A549 (cell line): ENCODE measurements around the gene CDK16. TPM values are rescaled to one million over a fixed set of nuclear protein-coding genes. Genes with fewer than 3 reads are reported as not detected.

Experiments
- ATAC-seq, 2 experiments: fragments of 200-7000 bp in 1 of 2; fragments of >200 bp in 1 of 2; cut with Nextera tagmentation in 1 of 2; cut with Tn5 transposase in 1 of 2; 3 replicates each; pipeline versions ENCODE4 v1.8.0 to v1.9.1; 2018 to 2020; ENCODE audit warnings: mild to moderate bottlenecking in 1 of 2, moderate library complexity in 1 of 2
- CTCF ChIA-PET: fragments of 300-600 bp; sonication (Branson Sonifier 250); formaldehyde crosslinking; extraction: SDS; loops from one replicate; lab custom pipeline; 2021; ENCODE audit warnings: antibody characterized with exemption, inconsistent platforms; lab: Yijun Ruan, JAX
- POLR2A ChIA-PET: fragments of 350-600 bp; formaldehyde crosslinking; extraction: SDS; loops from one replicate; lab custom pipeline; 2021; ENCODE audit warnings: antibody characterized with exemption, inconsistent platforms; lab: Yijun Ruan, JAX
- DNase-seq, 2 experiments: peaks; one replicate each; pipeline versions ENCODE4 v3.0.0 to v3.0.0-alpha.2; 2011 to 2016; ENCODE audit warnings: low read depth in 1 of 2, low spot score in 1 of 2
- FAIRE-seq: peaks from 2 replicates; lab custom pipeline; 2011; peaks lifted over from hg19 to GRCh38; lab: Jason Lieb, UNC
- H3K27ac ChIP-seq, 2 experiments: fragments of >200 bp; sonication (Bioruptor Twin); formaldehyde crosslinking; 3 replicates each; pipeline ENCODE4 v1.5.1; 2016 to 2017
- H3K4me1 ChIP-seq: fragments of >200 bp; sonication (Bioruptor Twin); formaldehyde crosslinking; 3 replicates; pipeline ENCODE4 v1.6.1; 2016
- H3K4me2 ChIP-seq: fragments of >200 bp; sonication (Bioruptor Twin); formaldehyde crosslinking; 3 replicates; pipeline ENCODE4 v1.6.1; 2016
- H3K4me3 ChIP-seq: fragments of >200 bp; sonication (Bioruptor Twin); formaldehyde crosslinking; 3 replicates; pipeline ENCODE4 v1.5.1; 2016
- H3K9me3 ChIP-seq: fragments of >200 bp; sonication (Bioruptor Twin); formaldehyde crosslinking; 3 replicates; pipeline ENCODE4 v1.6.1; 2016
- CHD2 ChIP-seq: fragments of 150-350 bp; IDR thresholded peaks from 2 replicates; pipeline ENCODE4 v1.6.1; 2014; ENCODE audit warnings: low read length; ENCODE audit not compliant: partially characterized antibody
- EP300 ChIP-seq, 2 experiments: fragments of >200 bp; sonication (Bioruptor Twin); formaldehyde crosslinking; IDR thresholded peaks; 2 replicates in 1 of 2; 3 replicates in 1 of 2; pipeline ENCODE4 v1.6.1; 2016 to 2017
- ESRRA ChIP-seq: fragments of 150-350 bp; IDR thresholded peaks from 2 replicates; pipeline ENCODE4 v1.6.1; 2014; ENCODE audit warnings: mild to moderate bottlenecking, low read length, borderline replicate concordance
- FOSL2 ChIP-seq, 2 experiments: fragments of 450-650 bp in 1 of 2; fragments of >200 bp in 1 of 2; sonication (Bioruptor Twin) in 1 of 2; formaldehyde crosslinking; IDR thresholded peaks; 2 replicates each; pipeline versions ENCODE4 v1.5.0 to v1.6.1; 2016 to 2020; ENCODE audit warnings: mild to moderate bottlenecking in 1 of 2, moderate library complexity in 1 of 2
- HDAC2 ChIP-seq: fragments of 200-600 bp; sonication (generic); IDR thresholded peaks from 2 replicates; pipeline ENCODE4 v1.6.1; 2016
- HEYL ChIP-seq: fragments of 250-450 bp; sonication (Bioruptor Pico); IDR thresholded peaks from 2 replicates; pipeline ENCODE4 v1.8.0; 2021; ENCODE audit warnings: mild to moderate bottlenecking, moderate library complexity
- KDM1A ChIP-seq: fragments of 200-600 bp; sonication (generic); IDR thresholded peaks from 2 replicates; pipeline ENCODE4 v1.6.1; 2016; ENCODE audit warnings: low read depth, mild to moderate bottlenecking
- KDM5A ChIP-seq: fragments of 200-600 bp; sonication (generic); IDR thresholded peaks from 2 replicates; pipeline ENCODE4 v1.6.1; 2016; ENCODE audit warnings: antibody characterized with exemption, mild to moderate bottlenecking
- MAX ChIP-seq: IDR thresholded peaks from 2 replicates; pipeline ENCODE4 v1.6.1; 2012
- MAZ ChIP-seq: fragments of 150-350 bp; IDR thresholded peaks from 2 replicates; pipeline ENCODE4 v1.6.1; 2014; ENCODE audit warnings: antibody characterized with exemption, low read depth, low read length, borderline replicate concordance
- NFE2L2 ChIP-seq: fragments of 150-350 bp; conservative IDR thresholded peaks from 2 replicates; pipeline ENCODE4 v1.6.1; 2014; ENCODE audit warnings: low read length
- NR3C1 ChIP-seq: fragments of >200 bp; sonication (Bioruptor Twin); formaldehyde crosslinking; IDR thresholded peaks from 3 replicates; pipeline ENCODE4 v1.6.1; 2017
- POLR2AphosphoS2 ChIP-seq: conservative IDR thresholded peaks from 2 replicates; pipeline ENCODE4 v1.6.1; 2012; ENCODE audit warnings: low read length, improper control_type of control experiment, inconsistent platforms
- RAD21 ChIP-seq, 2 experiments: fragments of >200 bp in 1 of 2; sonication (Bioruptor Twin) in 1 of 2; formaldehyde crosslinking in 1 of 2; IDR thresholded peaks in 1 of 2; conservative IDR thresholded peaks in 1 of 2; 2 replicates in 1 of 2; 3 replicates in 1 of 2; pipeline ENCODE4 v1.6.1; 2012 to 2018; ENCODE audit warnings: inconsistent platforms in 1 of 2
- ZSCAN20 ChIP-seq: fragments of 250-450 bp; sonication (Bioruptor Pico); IDR thresholded peaks from 2 replicates; pipeline ENCODE4 v1.8.0; 2022; ENCODE audit warnings: mild to moderate bottlenecking, moderate library complexity
- WGBS: methylation state at CpG from one replicate; pipeline ENCODE4 v1.1.6; 2017; ENCODE audit errors: missing lambda C conversion rate; 5-methylcytosine and 5-hydroxymethylcytosine counted together
- polyA plus RNA-seq, 4 experiments: library from polyadenylated mRNA; depleted of rRNA in 3 of 4; stranded (reverse); fragments of >200 nt; fragmentation: RNase III in 1 of 4; extraction: RNeasy Plus Mini Kit Qiagen cat#74134 plus additional on column Dnase treatment in 1 of 4; gene quantifications; 2 replicates in 3 of 4; 3 replicates in 1 of 4; pipeline ENCODE4 v1.2.3, GENCODE V29; 2011 to 2017
- TF ChIP-seq, protein P1 (sequence below): fragments of 200-600 bp; sonication (generic); IDR thresholded peaks from 2 replicates; pipeline ENCODE4 v1.6.1; 2016; ENCODE audit warnings: antibody characterized with exemption, mild to moderate bottlenecking, moderate library complexity
- TF ChIP-seq, protein P2 (sequence below): fragments of 250-450 bp; sonication (Bioruptor Pico); IDR thresholded peaks from 2 replicates; pipeline ENCODE4 v1.5.0; 2021; ENCODE audit warnings: mild to moderate bottlenecking, moderate library complexity, borderline replicate concordance
- TF ChIP-seq, protein P3 (sequence below): fragments of >200 bp; sonication (Bioruptor Twin); formaldehyde crosslinking; IDR thresholded peaks from 2 replicates; pipeline ENCODE4 v1.6.1; 2016
- TF ChIP-seq, protein P4 (sequence below): IDR thresholded peaks from 2 replicates; pipeline ENCODE4 v1.6.1; 2012; ENCODE audit warnings: low read depth, borderline replicate concordance
- TF ChIP-seq, protein P5 (sequence below): fragments of 450-650 bp; IDR thresholded peaks from 2 replicates; pipeline ENCODE4 v1.6.1; 2014; ENCODE audit warnings: antibody characterized with exemption

Gene CDK16
- polyA plus RNA-seq, 2 of the 4 experiments (the other 2 are of a cell fraction), result 105 to 111 TPM

DNA sequence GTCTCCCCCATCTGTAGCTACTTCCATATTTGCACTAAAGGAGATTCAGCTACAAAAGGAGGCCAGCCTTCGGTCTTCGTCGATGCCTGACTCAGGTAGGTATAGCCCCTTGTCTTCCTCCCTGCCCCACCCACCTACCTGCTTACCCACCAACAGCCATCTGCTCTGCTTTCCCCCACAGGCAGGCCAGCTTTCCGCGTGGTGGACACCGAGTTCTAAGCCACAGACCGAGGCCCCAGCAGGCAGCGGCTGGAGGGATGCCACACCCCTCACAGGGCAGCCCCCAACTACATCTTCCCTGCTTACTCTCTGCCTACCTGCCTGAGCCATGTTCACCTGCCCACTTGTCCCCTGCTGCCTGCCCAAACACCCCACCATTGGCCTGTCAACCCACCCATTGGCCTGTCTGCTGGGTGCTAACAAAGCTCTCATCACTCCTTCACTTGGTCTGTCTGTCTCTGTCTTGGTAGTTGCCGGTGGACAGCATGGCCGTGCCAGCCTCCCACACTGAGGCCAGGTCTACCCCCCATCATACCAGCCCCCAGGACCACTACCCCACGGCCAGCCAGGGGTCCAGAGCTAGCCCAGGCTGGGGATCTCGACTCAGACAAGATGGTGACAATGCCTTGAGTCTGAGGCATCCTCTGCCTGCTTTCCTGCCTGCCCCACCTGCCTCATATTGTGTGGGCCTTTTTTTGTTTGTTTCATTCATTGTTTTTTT, 10.2 kb downstream of the CDK16 start:
- TF ChIP-seq ZSCAN20 (CRISPR knock-in tag) (no peak), KDM5A (no peak), MAZ (no peak), ESRRA (no peak), MAX (no peak), NR3C1 (no peak), RAD21 (conservative IDR thresholded peaks at IDR 0.05 in 1 of 2, IDR thresholded peaks at IDR 0.05 in 1 of 2) (no peak), EP300 (IDR thresholded peaks at IDR 0.05) (no peak), NFE2L2 (no peak), KDM1A (no peak), HDAC2 (no peak)
- TF ChIP-seq, protein P1, sequence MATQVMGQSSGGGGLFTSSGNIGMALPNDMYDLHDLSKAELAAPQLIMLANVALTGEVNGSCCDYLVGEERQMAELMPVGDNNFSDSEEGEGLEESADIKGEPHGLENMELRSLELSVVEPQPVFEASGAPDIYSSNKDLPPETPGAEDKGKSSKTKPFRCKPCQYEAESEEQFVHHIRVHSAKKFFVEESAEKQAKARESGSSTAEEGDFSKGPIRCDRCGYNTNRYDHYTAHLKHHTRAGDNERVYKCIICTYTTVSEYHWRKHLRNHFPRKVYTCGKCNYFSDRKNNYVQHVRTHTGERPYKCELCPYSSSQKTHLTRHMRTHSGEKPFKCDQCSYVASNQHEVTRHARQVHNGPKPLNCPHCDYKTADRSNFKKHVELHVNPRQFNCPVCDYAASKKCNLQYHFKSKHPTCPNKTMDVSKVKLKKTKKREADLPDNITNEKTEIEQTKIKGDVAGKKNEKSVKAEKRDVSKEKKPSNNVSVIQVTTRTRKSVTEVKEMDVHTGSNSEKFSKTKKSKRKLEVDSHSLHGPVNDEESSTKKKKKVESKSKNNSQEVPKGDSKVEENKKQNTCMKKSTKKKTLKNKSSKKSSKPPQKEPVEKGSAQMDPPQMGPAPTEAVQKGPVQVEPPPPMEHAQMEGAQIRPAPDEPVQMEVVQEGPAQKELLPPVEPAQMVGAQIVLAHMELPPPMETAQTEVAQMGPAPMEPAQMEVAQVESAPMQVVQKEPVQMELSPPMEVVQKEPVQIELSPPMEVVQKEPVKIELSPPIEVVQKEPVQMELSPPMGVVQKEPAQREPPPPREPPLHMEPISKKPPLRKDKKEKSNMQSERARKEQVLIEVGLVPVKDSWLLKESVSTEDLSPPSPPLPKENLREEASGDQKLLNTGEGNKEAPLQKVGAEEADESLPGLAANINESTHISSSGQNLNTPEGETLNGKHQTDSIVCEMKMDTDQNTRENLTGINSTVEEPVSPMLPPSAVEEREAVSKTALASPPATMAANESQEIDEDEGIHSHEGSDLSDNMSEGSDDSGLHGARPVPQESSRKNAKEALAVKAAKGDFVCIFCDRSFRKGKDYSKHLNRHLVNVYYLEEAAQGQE, result no peak
- TF ChIP-seq, protein P2, sequence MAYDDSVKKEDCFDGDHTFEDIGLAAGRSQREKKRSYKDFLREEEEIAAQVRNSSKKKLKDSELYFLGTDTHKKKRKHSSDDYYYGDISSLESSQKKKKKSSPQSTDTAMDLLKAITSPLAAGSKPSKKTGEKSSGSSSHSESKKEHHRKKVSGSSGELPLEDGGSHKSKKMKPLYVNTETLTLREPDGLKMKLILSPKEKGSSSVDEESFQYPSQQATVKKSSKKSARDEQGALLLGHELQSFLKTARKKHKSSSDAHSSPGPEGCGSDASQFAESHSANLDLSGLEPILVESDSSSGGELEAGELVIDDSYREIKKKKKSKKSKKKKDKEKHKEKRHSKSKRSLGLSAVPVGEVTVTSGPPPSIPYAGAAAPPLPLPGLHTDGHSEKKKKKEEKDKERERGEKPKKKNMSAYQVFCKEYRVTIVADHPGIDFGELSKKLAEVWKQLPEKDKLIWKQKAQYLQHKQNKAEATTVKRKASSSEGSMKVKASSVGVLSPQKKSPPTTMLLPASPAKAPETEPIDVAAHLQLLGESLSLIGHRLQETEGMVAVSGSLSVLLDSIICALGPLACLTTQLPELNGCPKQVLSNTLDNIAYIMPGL (CRISPR knock-in tag), result no peak
- TF ChIP-seq, protein P3, sequence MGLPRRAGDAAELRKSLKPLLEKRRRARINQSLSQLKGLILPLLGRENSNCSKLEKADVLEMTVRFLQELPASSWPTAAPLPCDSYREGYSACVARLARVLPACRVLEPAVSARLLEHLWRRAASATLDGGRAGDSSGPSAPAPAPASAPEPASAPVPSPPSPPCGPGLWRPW, result no peak
- no peak overlapping the region for H3K4me2 ChIP-seq
- no peak overlapping the region for H3K4me3 ChIP-seq
- peaks cover 7% of the 10 kb centered on the region; the same call in 2 of the 3 replicates for H3K4me1 ChIP-seq
- H3K9me3 ChIP-seq, result no peaks in the 10 kb centered on the region
- 94% methylated on average over 9 of the region's 12 CpGs for WGBS
- CTCF ChIA-PET, result no interaction called here
- no peak for DNase-seq
- ATAC-seq, result no peak
- H3K27ac ChIP-seq, result no peak overlapping the region
- POLR2A ChIA-PET, result interaction anchor here (0.9 kb wide), 1 partner anchor 11 kb away, joined by 3 read pairs; no protein-coding TSS in a partner anchor
- no peak for FAIRE-seq

GRCh38 chrX:47229427-47229826, 10.9 kb downstream of the CDK16 start:
- H3K4me3 ChIP-seq, result no peak overlapping the region
- peaks cover 9% of the 10 kb centered on the region; the same call in 2 of the 3 replicates for H3K4me1 ChIP-seq
- ATAC-seq (no peak), FAIRE-seq (no peak), DNase-seq (no peak)
- H3K4me2 ChIP-seq, result no peak overlapping the region
- WGBS, result 100% methylated on average over 1 of the region's 6 CpGs
- TF ChIP-seq HDAC2, result no peak
- no peak for TF ChIP-seq HEYL (CRISPR knock-in tag)
- no peak for TF ChIP-seq FOSL2 (IDR thresholded peaks at IDR 0.05)
- no peak for TF ChIP-seq FOSL2 (CRISPR knock-in tag; IDR thresholded peaks at IDR 0.05)
- TF ChIP-seq, protein P4, sequence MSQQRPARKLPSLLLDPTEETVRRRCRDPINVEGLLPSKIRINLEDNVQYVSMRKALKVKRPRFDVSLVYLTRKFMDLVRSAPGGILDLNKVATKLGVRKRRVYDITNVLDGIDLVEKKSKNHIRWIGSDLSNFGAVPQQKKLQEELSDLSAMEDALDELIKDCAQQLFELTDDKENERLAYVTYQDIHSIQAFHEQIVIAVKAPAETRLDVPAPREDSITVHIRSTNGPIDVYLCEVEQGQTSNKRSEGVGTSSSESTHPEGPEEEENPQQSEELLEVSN, result no peak
- TF ChIP-seq ZSCAN20 (CRISPR knock-in tag), result no peak
- no peak for TF ChIP-seq CHD2
- no peak for TF ChIP-seq EP300 (IDR thresholded peaks at IDR 0.05)
- no peak for TF ChIP-seq ESRRA
- TF ChIP-seq, protein P5, sequence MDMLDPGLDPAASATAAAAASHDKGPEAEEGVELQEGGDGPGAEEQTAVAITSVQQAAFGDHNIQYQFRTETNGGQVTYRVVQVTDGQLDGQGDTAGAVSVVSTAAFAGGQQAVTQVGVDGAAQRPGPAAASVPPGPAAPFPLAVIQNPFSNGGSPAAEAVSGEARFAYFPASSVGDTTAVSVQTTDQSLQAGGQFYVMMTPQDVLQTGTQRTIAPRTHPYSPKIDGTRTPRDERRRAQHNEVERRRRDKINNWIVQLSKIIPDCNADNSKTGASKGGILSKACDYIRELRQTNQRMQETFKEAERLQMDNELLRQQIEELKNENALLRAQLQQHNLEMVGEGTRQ, result no peak
- no peak for TF ChIP-seq POLR2AphosphoS2
- TF ChIP-seq KDM5A, result no peak
- no peak for TF ChIP-seq NFE2L2
- H3K27ac ChIP-seq, result no peak overlapping the region
- H3K9me3 ChIP-seq, result no peaks in the 10 kb centered on the region
- ChIA-PET POLR2A (no interaction called here), CTCF (no interaction called here)
